ENCODE results near the gene PCCB.
"Not testable (repeated sequence)": the region's sequence is repeated elsewhere in the genome, so short reads cannot be mapped to it uniquely, and the experiment has no call there.

Gene PCCB

GRCh38 chr3:136222746-136223145 lies 27.4 kb upstream of the PCCB start:
- not testable (repeated sequence) for H2AK5ac ChIP-seq (ENCODE audit: low read length, severe bottlenecking); H4K91ac ChIP-seq (ENCODE audit: low read length); H2BK12ac ChIP-seq (ENCODE audit: low read length in 2 of 2); H2BK5ac ChIP-seq (ENCODE audit: low read depth, low read length, poor library complexity, severe bottlenecking); H3K27ac ChIP-seq (ENCODE audit: low read length, poor library complexity, severe bottlenecking); H3K36me3 ChIP-seq (ENCODE audit: control insufficient read depth in 1 of 2, insufficient read depth in 2 of 2, low read depth in 1 of 2, low read length in 2 of 2); H3K79me1 ChIP-seq (replicated peaks; ENCODE audit: low read length, poor library complexity, severe bottlenecking); H3K9ac ChIP-seq (ENCODE audit: low read length); H3K9me3 ChIP-seq (ENCODE audit: control insufficient read depth, low read length); H3K27me3 ChIP-seq (ENCODE audit: control insufficient read depth in 1 of 2, insufficient read depth in 1 of 2, low read length in 2 of 2); H2BK120ac ChIP-seq (ENCODE audit: low read depth, low read length); H3K18ac ChIP-seq (ENCODE audit: low read depth in 1 of 2, low read length in 2 of 2); H3K4me2 ChIP-seq (ENCODE audit: low read length, poor library complexity, severe bottlenecking); H3K14ac ChIP-seq (ENCODE audit: low read length in 2 of 2); H2BK15ac ChIP-seq (ENCODE audit: low read depth, poor library complexity, severe bottlenecking); H3K23ac ChIP-seq (ENCODE audit: low read length in 2 of 2); H2AFZ ChIP-seq (ENCODE audit: low read depth, low read length); H3K4ac ChIP-seq (ENCODE audit: low read depth in 1 of 2, low read length in 2 of 2); H4K8ac ChIP-seq (ENCODE audit: low read length); H3K4me1 ChIP-seq (ENCODE audit: control insufficient read depth, insufficient read depth, low read depth, low read length); H3K4me3 ChIP-seq (ENCODE audit: insufficient read depth in 1 of 2, low read depth in 1 of 2, low read length in 2 of 2)
- WGBS: 80% methylated on average over 4 of the region's 4 CpGs
- DNase-seq: peak; percentile 18

DNA sequence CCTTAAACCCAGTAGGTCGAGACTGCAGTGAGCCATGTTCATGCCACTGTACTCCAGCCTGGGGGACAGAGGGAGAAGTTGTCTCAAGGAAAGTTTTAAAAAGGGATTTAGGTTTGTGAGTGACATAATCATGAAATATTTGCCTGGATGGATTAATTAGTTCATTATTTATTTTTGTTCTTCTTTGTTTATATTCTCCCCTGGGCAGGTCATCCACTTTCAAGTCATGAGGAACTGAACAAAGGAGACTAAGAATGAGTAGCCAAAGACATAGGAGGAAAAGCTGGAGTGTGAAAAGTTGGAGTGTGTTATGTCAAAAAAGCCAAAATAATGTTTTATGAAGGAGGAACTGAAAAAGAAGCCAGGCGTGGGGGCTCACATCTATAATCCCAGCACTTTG lies 17.7 kb upstream of the PCCB start:
- Histone ChIP-seq H3K36me3 (ENCODE audit: control insufficient read depth in 1 of 2, insufficient read depth in 2 of 2, low read depth in 1 of 2, low read length in 2 of 2) (no peaks in the 10 kb centered on the region), H3K9me3 (ENCODE audit: control insufficient read depth, low read length) (no peaks in the 10 kb centered on the region), H2BK5ac (ENCODE audit: low read depth, low read length, poor library complexity, severe bottlenecking) (no peak overlapping the region), H3K27me3 (ENCODE audit: control insufficient read depth in 1 of 2, insufficient read depth in 1 of 2, low read length in 2 of 2) (peaks cover 3 to 5% of the 10 kb centered on the region in 2 experiments), H3K79me1 (replicated peaks; ENCODE audit: low read length, poor library complexity, severe bottlenecking) (no peaks in the 10 kb centered on the region), H2BK12ac (ENCODE audit: low read length in 2 of 2) (no peak overlapping the region), H4K8ac (ENCODE audit: low read length) (no peak overlapping the region), H3K14ac (ENCODE audit: low read length in 2 of 2) (no peak overlapping the region), H3K23ac (ENCODE audit: low read length in 2 of 2) (no peak overlapping the region), H3K4me1 (ENCODE audit: control insufficient read depth, insufficient read depth, low read depth, low read length) (no peaks in the 10 kb centered on the region), H3K27ac (ENCODE audit: low read length, poor library complexity, severe bottlenecking) (no peak overlapping the region), H3K4ac (ENCODE audit: low read depth in 1 of 2, low read length in 2 of 2) (no peak overlapping the region), H3K4me3 (ENCODE audit: insufficient read depth in 1 of 2, low read depth in 1 of 2, low read length in 2 of 2) (no peak overlapping the region), H2AK5ac (ENCODE audit: low read length, severe bottlenecking) (no peak overlapping the region), H3K4me2 (ENCODE audit: low read length, poor library complexity, severe bottlenecking) (no peak overlapping the region), H3K9ac (ENCODE audit: low read length) (no peak overlapping the region), H4K91ac (ENCODE audit: low read length) (no peak overlapping the region), H2AFZ (ENCODE audit: low read depth, low read length) (no peak overlapping the region), H3K18ac (ENCODE audit: low read depth in 1 of 2, low read length in 2 of 2) (no peak overlapping the region), H2BK15ac (ENCODE audit: low read depth, poor library complexity, severe bottlenecking) (no peak overlapping the region), H2BK120ac (ENCODE audit: low read depth, low read length) (no peak overlapping the region)
- DNase-seq: no peak
- 75% methylated on average over 2 of the region's 2 CpGs for WGBS

DNA sequence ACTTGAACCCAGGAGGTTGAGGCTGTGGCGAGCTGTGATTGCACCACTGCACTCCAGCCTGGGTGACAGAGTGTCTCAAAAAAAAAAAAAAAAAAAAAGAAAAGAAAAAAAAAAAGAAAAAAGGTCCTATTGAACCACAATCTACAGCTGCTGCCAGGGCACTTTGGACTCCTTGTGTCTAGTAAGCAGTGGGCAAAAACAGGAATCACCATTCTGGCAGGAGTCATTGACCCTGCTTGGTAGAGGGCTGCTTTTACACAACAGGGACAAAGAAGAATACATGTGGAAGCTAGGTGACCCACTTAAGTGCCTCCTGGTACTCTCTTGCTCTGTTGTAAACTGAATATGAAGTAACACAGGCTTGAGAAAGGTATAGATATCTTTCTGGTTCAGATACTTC lies 14.6 kb upstream of the PCCB start:
- Histone ChIP-seq H4K91ac (ENCODE audit: low read length) (no peak overlapping the region), H2BK5ac (ENCODE audit: low read depth, low read length, poor library complexity, severe bottlenecking) (no peak overlapping the region), H3K4me2 (ENCODE audit: low read length, poor library complexity, severe bottlenecking) (no peak overlapping the region), H2BK15ac (ENCODE audit: low read depth, poor library complexity, severe bottlenecking) (no peak overlapping the region), H2BK12ac (ENCODE audit: low read length in 2 of 2) (no peak overlapping the region), H3K14ac (ENCODE audit: low read length in 2 of 2) (no peak overlapping the region), H3K18ac (ENCODE audit: low read depth in 1 of 2, low read length in 2 of 2) (no peak overlapping the region), H2BK120ac (ENCODE audit: low read depth, low read length) (no peak overlapping the region), H3K9me3 (ENCODE audit: control insufficient read depth, low read length) (no peaks in the 10 kb centered on the region), H3K23ac (ENCODE audit: low read length in 2 of 2) (no peak overlapping the region), H3K9ac (ENCODE audit: low read length) (no peak overlapping the region), H3K4me3 (ENCODE audit: insufficient read depth in 1 of 2, low read depth in 1 of 2, low read length in 2 of 2) (no peak overlapping the region), H3K27ac (ENCODE audit: low read length, poor library complexity, severe bottlenecking) (no peak overlapping the region), H2AK5ac (ENCODE audit: low read length, severe bottlenecking) (no peak overlapping the region), H3K36me3 (ENCODE audit: control insufficient read depth in 1 of 2, insufficient read depth in 2 of 2, low read depth in 1 of 2, low read length in 2 of 2) (no peaks in the 10 kb centered on the region), H4K8ac (ENCODE audit: low read length) (no peak overlapping the region), H3K27me3 (ENCODE audit: control insufficient read depth in 1 of 2, insufficient read depth in 1 of 2, low read length in 2 of 2) (peaks cover 5 to 7% of the 10 kb centered on the region in 2 experiments), H3K79me1 (replicated peaks; ENCODE audit: low read length, poor library complexity, severe bottlenecking) (no peaks in the 10 kb centered on the region), H3K4ac (ENCODE audit: low read depth in 1 of 2, low read length in 2 of 2) (no peak overlapping the region), H2AFZ (ENCODE audit: low read depth, low read length) (no peak overlapping the region), H3K4me1 (ENCODE audit: control insufficient read depth, insufficient read depth, low read depth, low read length) (no peaks in the 10 kb centered on the region)
- WGBS: no CpG with 5 or more reads among the region's 1 CpG
- no peak for DNase-seq

- no peak for DNase-seq
- no peak overlapping the region for H2BK12ac ChIP-seq (ENCODE audit: low read length in 2 of 2)
- no peaks in the 10 kb centered on the region for H3K79me1 ChIP-seq (replicated peaks; ENCODE audit: low read length, poor library complexity, severe bottlenecking)
- H3K18ac ChIP-seq (ENCODE audit: low read depth in 1 of 2, low read length in 2 of 2): no peak overlapping the region
- H3K36me3 ChIP-seq (ENCODE audit: control insufficient read depth in 1 of 2, insufficient read depth in 2 of 2, low read depth in 1 of 2, low read length in 2 of 2): no peaks in the 10 kb centered on the region
- no peak overlapping the region for H3K27ac ChIP-seq (ENCODE audit: low read length, poor library complexity, severe bottlenecking)
- H2BK5ac ChIP-seq (ENCODE audit: low read depth, low read length, poor library complexity, severe bottlenecking): no peak overlapping the region
- WGBS: 63% methylated on average over 2 of the region's 2 CpGs
- H3K4ac ChIP-seq (ENCODE audit: low read depth in 1 of 2, low read length in 2 of 2): no peak overlapping the region
- H3K27me3 ChIP-seq (ENCODE audit: control insufficient read depth in 1 of 2, insufficient read depth in 1 of 2, low read length in 2 of 2): peaks cover 5 to 7% of the 10 kb centered on the region in 2 experiments
- H3K14ac ChIP-seq (ENCODE audit: low read length in 2 of 2): no peak overlapping the region
- H2BK15ac ChIP-seq (ENCODE audit: low read depth, poor library complexity, severe bottlenecking): no peak overlapping the region
- no peaks in the 10 kb centered on the region for H3K4me1 ChIP-seq (ENCODE audit: control insufficient read depth, insufficient read depth, low read depth, low read length)
- H3K4me2 ChIP-seq (ENCODE audit: low read length, poor library complexity, severe bottlenecking): no peak overlapping the region
- H2AK5ac ChIP-seq (ENCODE audit: low read length, severe bottlenecking): no peak overlapping the region
- H2BK120ac ChIP-seq (ENCODE audit: low read depth, low read length): no peak overlapping the region
- no peak overlapping the region for H3K4me3 ChIP-seq (ENCODE audit: insufficient read depth in 1 of 2, low read depth in 1 of 2, low read length in 2 of 2)
- no peaks in the 10 kb centered on the region for H3K9me3 ChIP-seq (ENCODE audit: control insufficient read depth, low read length)
- no peak overlapping the region for H3K23ac ChIP-seq (ENCODE audit: low read length in 2 of 2)
- no peak overlapping the region for H4K8ac ChIP-seq (ENCODE audit: low read length)
- no peak overlapping the region for H2AFZ ChIP-seq (ENCODE audit: low read depth, low read length)
- H4K91ac ChIP-seq (ENCODE audit: low read length): no peak overlapping the region
- no peak overlapping the region for H3K9ac ChIP-seq (ENCODE audit: low read length)
These were observed 14.0 kb upstream of the PCCB start for GRCh38 chr3:136236109-136236508.
